Activated CD4-positive, alpha-beta T cell treated with anti-CD3 and anti-CD28 coated beads for 24 hours (primary cell): Measurements from ENCODE around the gene SELENBP1.
A peak's percentile ranks its signal among the peaks of the same experiment; 100 is the strongest.
"Not testable (repeated sequence)": the region's sequence is repeated elsewhere in the genome, so short reads cannot be mapped to it uniquely, and the experiment has no call there.

ENCODE experiments used
- DNase-seq, 2 donors: peaks; one replicate each; pipeline ENCODE4 v3.0.0-alpha.2; 2020; ENCODE audit warnings: low read depth in 2 of 2

Gene SELENBP1

GRCh38 chr1:151372058-151372934 is at the start of gene SELENBP1:
Gene SELENBP1 (minus strand): TSS chr1:151372705. CDS start chr1:151372641, 64 bp downstream.
- DNase-seq = no peak

- DNase-seq = no peak
Observed at GRCh38 chr1:151419819-151420218, 47.3 kb upstream of the SELENBP1 start.

GRCh38 chr1:151418081-151418480 is 45.6 kb upstream of the SELENBP1 start:
- DNase-seq = no peak

GRCh38 chr1:151416231-151416630 is 43.7 kb upstream of the SELENBP1 start:
- no peak for DNase-seq

GRCh38 chr1:151411884-151412283 is 39.4 kb upstream of the SELENBP1 start:
- no peak for DNase-seq

GRCh38 chr1:151408891-151409290 is 36.4 kb upstream of the SELENBP1 start:
- DNase-seq = no peak

GRCh38 chr1:151407304-151407703 is 34.8 kb upstream of the SELENBP1 start:
- DNase-seq = no peak

- DNase-seq = no peak
Observed at GRCh38 chr1:151406176-151406575, 33.7 kb upstream of the SELENBP1 start.

- DNase-seq = no peak
Observed at GRCh38 chr1:151405187-151405951, 32.9 kb upstream of the SELENBP1 start.

GRCh38 chr1:151403612-151404011 is 31.1 kb upstream of the SELENBP1 start:
- no peak for DNase-seq

GRCh38 chr1:151402764-151403163 is 30.3 kb upstream of the SELENBP1 start:
- no peak for DNase-seq

GRCh38 chr1:151401860-151402259 is 29.4 kb upstream of the SELENBP1 start:
- no peak for DNase-seq

GRCh38 chr1:151401125-151401788 is 28.8 kb upstream of the SELENBP1 start:
- no peak for DNase-seq

GRCh38 chr1:151399324-151400171 is 27.0 kb upstream of the SELENBP1 start, which contains the start of gene PSMB4:
Gene PSMB4 (plus strand): TSS chr1:151399573. CDS start chr1:151399588, 15 bp downstream.
- DNase-seq = peak; percentile 59 to 67

- DNase-seq = not testable (repeated sequence)
Observed at GRCh38 chr1:151396265-151396664, 23.8 kb upstream of the SELENBP1 start.

GRCh38 chr1:151393583-151393982 is 21.1 kb upstream of the SELENBP1 start:
- no peak for DNase-seq

- no peak for DNase-seq
Observed at GRCh38 chr1:151391079-151391563, 18.6 kb upstream of the SELENBP1 start.

- DNase-seq = not testable (repeated sequence)
Observed at GRCh38 chr1:151390221-151391078, 17.9 kb upstream of the SELENBP1 start.

GRCh38 chr1:151386002-151386401 is 13.5 kb upstream of the SELENBP1 start:
- DNase-seq = no peak

- no peak for DNase-seq
Observed at GRCh38 chr1:151384584-151384983, 12.1 kb upstream of the SELENBP1 start.
